SK-N-SH treated with all-trans-retinoic acid at 6 μM for 48 hours (cell line): Measurements from ENCODE around the gene RAB36.

Source experiments
- ATAC-seq: fragments of 200-7000 bp; cut with Tn5 transposase; 3 replicates; pipeline ENCODE4 v1.9.1; 2020; ENCODE audit warnings: mild to moderate bottlenecking, moderate library complexity
- ARNTL ChIP-seq: fragments of 450-650 bp; formaldehyde crosslinking; IDR thresholded peaks from 2 replicates; pipeline ENCODE4 v1.5.0; 2020; ENCODE audit warnings: low read depth, mild to moderate bottlenecking, moderate library complexity, borderline replicate concordance
- CREB5 ChIP-seq: fragments of 250-450 bp; sonication (Bioruptor Pico); IDR thresholded peaks from 2 replicates; pipeline ENCODE4 v1.5.1; 2020; ENCODE audit warnings: low read depth, mild to moderate bottlenecking, moderate library complexity
- CSDC2 ChIP-seq: fragments of 250-450 bp; sonication (Bioruptor Pico); IDR thresholded peaks from 2 replicates; pipeline ENCODE4 v1.5.0; 2020; ENCODE audit warnings: mild to moderate bottlenecking, moderate library complexity
- CSRNP3 ChIP-seq: fragments of 250-450 bp; sonication (Bioruptor Pico); IDR thresholded peaks from 2 replicates; pipeline ENCODE4 v1.5.1; 2021; ENCODE audit warnings: mild to moderate bottlenecking, moderate library complexity
- ESRRG ChIP-seq: fragments of 250-450 bp; sonication (Bioruptor Pico); IDR thresholded peaks from 2 replicates; pipeline ENCODE4 v1.6.1; 2021; ENCODE audit warnings: mild to moderate bottlenecking
- GLIS3 ChIP-seq: fragments of 250-450 bp; sonication (Bioruptor Pico); IDR thresholded peaks from 2 replicates; pipeline ENCODE4 v1.5.0; 2020; ENCODE audit warnings: mild to moderate bottlenecking, moderate library complexity
- ISL1 ChIP-seq: fragments of 250-450 bp; sonication (Bioruptor Pico); IDR thresholded peaks from 2 replicates; pipeline ENCODE4 v2.1.2; 2022; ENCODE audit warnings: mild to moderate bottlenecking, moderate library complexity
- OSR1 ChIP-seq: fragments of 250-450 bp; sonication (Bioruptor Pico); IDR thresholded peaks from 2 replicates; pipeline ENCODE4 v1.8.0; 2022; ENCODE audit warnings: moderate library complexity, mild to moderate bottlenecking, inconsistent platforms
- PATZ1 ChIP-seq: fragments of 250-450 bp; sonication (Bioruptor Pico); IDR thresholded peaks from 2 replicates; pipeline ENCODE4 v1.8.0; 2020; ENCODE audit warnings: mild to moderate bottlenecking, moderate library complexity, borderline replicate concordance
- POU6F1 ChIP-seq: fragments of 250-450 bp; sonication (Bioruptor Pico); IDR thresholded peaks from 2 replicates; pipeline ENCODE4 v1.8.0; 2021; ENCODE audit warnings: low read depth, mild to moderate bottlenecking, moderate library complexity, borderline replicate concordance
- PPARA ChIP-seq: fragments of 250-450 bp; sonication (Bioruptor Pico); IDR thresholded peaks from 2 replicates; pipeline ENCODE4 v1.5.0; 2020; ENCODE audit warnings: mild to moderate bottlenecking, borderline replicate concordance
- RARB ChIP-seq: fragments of 250-450 bp; sonication (Bioruptor Pico); IDR thresholded peaks from 2 replicates; pipeline ENCODE4 v1.8.0; 2021; ENCODE audit warnings: mild to moderate bottlenecking, moderate library complexity
- SNAI2 ChIP-seq: fragments of 250-450 bp; sonication (Bioruptor Pico); IDR thresholded peaks from 2 replicates; pipeline ENCODE4 v1.5.0; 2020; ENCODE audit warnings: mild to moderate bottlenecking, moderate library complexity
- TCF4 ChIP-seq: fragments of 250-450 bp; sonication (Bioruptor Pico); IDR thresholded peaks from 2 replicates; pipeline ENCODE4 v1.8.0; 2021; ENCODE audit warnings: mild to moderate bottlenecking, moderate library complexity, borderline replicate concordance
- TOX ChIP-seq: fragments of 250-450 bp; sonication (Bioruptor Pico); IDR thresholded peaks from 2 replicates; pipeline ENCODE4 v1.8.0; 2021; ENCODE audit warnings: mild to moderate bottlenecking, moderate library complexity, borderline replicate concordance
- TSHZ2 ChIP-seq: fragments of 250-450 bp; sonication (Bioruptor Pico); IDR thresholded peaks from 2 replicates; pipeline ENCODE4 v1.5.0; 2020; ENCODE audit warnings: mild to moderate bottlenecking, moderate library complexity
- ZC3H10 ChIP-seq: fragments of 250-450 bp; sonication (Bioruptor Pico); IDR thresholded peaks from 2 replicates; pipeline ENCODE4 v1.5.1; 2021; ENCODE audit warnings: mild to moderate bottlenecking, moderate library complexity
- ZFP3 ChIP-seq: fragments of 250-450 bp; sonication (Bioruptor Pico); IDR thresholded peaks from 2 replicates; pipeline ENCODE4 v1.5.0; 2020; ENCODE audit warnings: mild to moderate bottlenecking, moderate library complexity
- ZFP30 ChIP-seq: fragments of 450-650 bp; formaldehyde crosslinking; IDR thresholded peaks from 2 replicates; pipeline ENCODE4 v1.5.0; 2022; ENCODE audit warnings: mild to moderate bottlenecking, moderate library complexity
- ZNF565 ChIP-seq: fragments of 450-650 bp; formaldehyde crosslinking; conservative IDR thresholded peaks from 2 replicates; pipeline ENCODE4 v1.5.0; 2020; ENCODE audit warnings: low read depth, mild to moderate bottlenecking, moderate library complexity
- ZNF70 ChIP-seq: fragments of 450-650 bp; formaldehyde crosslinking; IDR thresholded peaks from 2 replicates; pipeline ENCODE4 v1.5.0; 2020; ENCODE audit warnings: mild to moderate bottlenecking, moderate library complexity
- ZNF8 ChIP-seq: fragments of 450-650 bp; formaldehyde crosslinking; IDR thresholded peaks from 2 replicates; pipeline ENCODE4 v1.5.0; 2020; ENCODE audit warnings: mild to moderate bottlenecking, moderate library complexity

Gene RAB36

GRCh38 chr22:23200898-23201297 is 55.6 kb downstream of the RAB36 start:
- no peak for ATAC-seq
- TF ChIP-seq TCF4 (CRISPR knock-in tag) (no peak), ZNF8 (CRISPR knock-in tag) (no peak), PPARA (CRISPR knock-in tag) (no peak), ZNF70 (CRISPR knock-in tag) (no peak), PATZ1 (CRISPR knock-in tag) (no peak), OSR1 (CRISPR knock-in tag) (no peak), CREB5 (CRISPR knock-in tag) (no peak), ESRRG (CRISPR knock-in tag) (no peak), TOX (no peak), ZNF565 (CRISPR knock-in tag) (no peak), CSDC2 (no peak), GLIS3 (CRISPR knock-in tag) (no peak), ZFP30 (CRISPR knock-in tag) (no peak), RARB (CRISPR knock-in tag) (no peak), TSHZ2 (CRISPR knock-in tag) (no peak), ZFP3 (no peak), ISL1 (CRISPR knock-in tag) (no peak), CSRNP3 (CRISPR knock-in tag) (no peak), ZC3H10 (CRISPR knock-in tag) (no peak)
- TF ChIP-seq, all 23 proteins: peak for 0

GRCh38 chr22:23202812-23203451 is 57.7 kb downstream of the RAB36 start:
- TF ChIP-seq TCF4 (CRISPR knock-in tag): no peak
- no peak for TF ChIP-seq ESRRG (CRISPR knock-in tag)
- no peak for TF ChIP-seq ZC3H10 (CRISPR knock-in tag)
- no peak for TF ChIP-seq ZFP30 (CRISPR knock-in tag)
- TF ChIP-seq GLIS3 (CRISPR knock-in tag): no peak
- no peak for TF ChIP-seq TOX
- no peak for ATAC-seq

GRCh38 chr22:23203452-23204124 is 58.3 kb downstream of the RAB36 start:
- TF ChIP-seq CREB5 (CRISPR knock-in tag) (no peak), PATZ1 (CRISPR knock-in tag) (no peak), ZFP3 (no peak), SNAI2 (CRISPR knock-in tag) (no peak), ISL1 (CRISPR knock-in tag) (no peak), POU6F1 (CRISPR knock-in tag) (no peak), ZNF70 (CRISPR knock-in tag) (no peak), ZC3H10 (CRISPR knock-in tag) (no peak), TOX (no peak), ARNTL (CRISPR knock-in tag) (no peak), ZFP30 (CRISPR knock-in tag) (no peak), ESRRG (CRISPR knock-in tag) (no peak)
- no peak for ATAC-seq
